Testis (tissue), 2 donors: ENCODE measurements around the gene PRRT2.

Source experiments
- POLR2A ChIP-seq: fragments of 450-650 bp; IDR thresholded peaks from one replicate; pipeline ENCODE4 v1.6.1; 2017; ENCODE audit warnings: antibody characterized with exemption, mild to moderate bottlenecking, moderate library complexity
- TF ChIP-seq, protein P1 (sequence below), 3 experiments: fragments of 450-650 bp in 2 of 3; fragments of 200-600 bp in 1 of 3; sonication (generic) in 1 of 3; IDR thresholded peaks; one replicate each; pipeline ENCODE4 v1.5.1; 2016 to 2019; ENCODE audit warnings: antibody characterized with exemption in 3 of 3, mild to moderate bottlenecking in 2 of 3, moderate library complexity in 1 of 3

DNA sequence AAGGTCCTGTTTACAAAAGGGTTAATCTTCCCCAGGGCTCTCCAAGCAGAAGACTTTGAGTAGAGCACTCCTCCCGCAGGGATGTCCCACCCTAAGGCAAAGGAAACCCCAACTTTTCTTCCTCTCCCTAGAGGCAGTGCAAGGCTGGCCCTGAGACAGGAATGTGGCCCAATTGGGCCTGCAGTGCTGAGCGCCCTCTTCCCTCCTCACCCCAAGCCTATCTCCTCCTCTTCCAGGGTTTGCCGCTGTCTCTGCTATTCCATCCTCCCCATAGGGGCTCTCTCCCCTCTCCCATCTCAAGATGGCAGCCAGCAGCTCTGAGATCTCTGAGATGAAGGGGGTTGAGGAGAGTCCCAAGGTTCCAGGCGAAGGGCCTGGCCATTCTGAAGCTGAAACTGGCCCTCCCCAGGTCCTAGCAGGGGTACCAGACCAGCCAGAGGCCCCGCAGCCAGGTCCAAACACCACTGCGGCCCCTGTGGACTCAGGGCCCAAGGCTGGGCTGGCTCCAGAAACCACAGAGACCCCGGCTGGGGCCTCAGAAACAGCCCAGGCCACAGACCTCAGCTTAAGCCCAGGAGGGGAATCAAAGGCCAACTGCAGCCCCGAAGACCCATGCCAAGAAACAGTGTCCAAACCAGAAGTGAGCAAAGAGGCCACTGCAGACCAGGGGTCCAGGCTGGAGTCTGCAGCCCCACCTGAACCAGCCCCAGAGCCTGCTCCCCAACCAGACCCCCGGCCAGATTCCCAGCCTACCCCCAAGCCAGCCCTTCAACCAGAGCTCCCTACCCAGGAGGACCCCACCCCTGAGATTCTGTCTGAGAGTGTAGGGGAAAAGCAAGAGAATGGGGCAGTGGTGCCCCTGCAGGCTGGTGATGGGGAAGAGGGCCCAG, 1.0 kb downstream of the PRRT2 start:
- TF ChIP-seq, protein P1, sequence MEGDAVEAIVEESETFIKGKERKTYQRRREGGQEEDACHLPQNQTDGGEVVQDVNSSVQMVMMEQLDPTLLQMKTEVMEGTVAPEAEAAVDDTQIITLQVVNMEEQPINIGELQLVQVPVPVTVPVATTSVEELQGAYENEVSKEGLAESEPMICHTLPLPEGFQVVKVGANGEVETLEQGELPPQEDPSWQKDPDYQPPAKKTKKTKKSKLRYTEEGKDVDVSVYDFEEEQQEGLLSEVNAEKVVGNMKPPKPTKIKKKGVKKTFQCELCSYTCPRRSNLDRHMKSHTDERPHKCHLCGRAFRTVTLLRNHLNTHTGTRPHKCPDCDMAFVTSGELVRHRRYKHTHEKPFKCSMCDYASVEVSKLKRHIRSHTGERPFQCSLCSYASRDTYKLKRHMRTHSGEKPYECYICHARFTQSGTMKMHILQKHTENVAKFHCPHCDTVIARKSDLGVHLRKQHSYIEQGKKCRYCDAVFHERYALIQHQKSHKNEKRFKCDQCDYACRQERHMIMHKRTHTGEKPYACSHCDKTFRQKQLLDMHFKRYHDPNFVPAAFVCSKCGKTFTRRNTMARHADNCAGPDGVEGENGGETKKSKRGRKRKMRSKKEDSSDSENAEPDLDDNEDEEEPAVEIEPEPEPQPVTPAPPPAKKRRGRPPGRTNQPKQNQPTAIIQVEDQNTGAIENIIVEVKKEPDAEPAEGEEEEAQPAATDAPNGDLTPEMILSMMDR (IDR thresholded peaks at IDR 0.05) = no peak
- no peak for TF ChIP-seq POLR2A
